LNCaP clone FGC (cell line): ENCODE measurements around the gene RASAL1.

Source experiments
- DNase-seq: peaks from one replicate; pipeline ENCODE4 v3.0.0-alpha.2; 2011; ENCODE audit warnings: low read depth
- H3K4me3 ChIP-seq: 2 replicates; pipeline ENCODE4 v1.5.1; 2011; ENCODE audit warnings: mild to moderate bottlenecking, low read depth, low read length, control low read depth
- TF ChIP-seq, protein P1 (sequence below): IDR thresholded peaks from 2 replicates; pipeline ENCODE4 v1.5.1; 2012; ENCODE audit warnings: mild to moderate bottlenecking; ENCODE audit not compliant: control insufficient read depth, insufficient read depth; ENCODE audit errors: extremely low read depth

The RASAL1 gene

DNA sequence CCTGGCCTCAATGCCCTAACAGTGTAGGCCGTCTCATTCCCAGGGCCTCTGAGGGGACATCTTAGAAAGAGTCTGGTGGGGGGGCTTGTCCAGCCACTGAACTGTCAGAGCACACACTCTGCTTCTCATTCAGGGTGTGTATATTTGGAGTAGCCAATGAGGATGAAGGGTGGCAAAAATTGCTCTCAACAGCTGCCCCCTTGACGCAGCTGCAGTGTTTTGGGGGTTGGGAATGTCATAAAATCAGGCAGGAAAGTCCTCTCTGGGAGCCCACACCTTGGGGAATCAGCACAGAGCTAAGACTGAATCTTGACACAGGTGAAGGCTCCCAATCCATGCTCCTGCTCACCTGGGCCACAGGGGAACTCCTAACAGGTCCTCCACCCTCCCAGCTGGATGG lies 1.5 kb downstream of the RASAL1 start:
- DNase-seq: no peak
- H3K4me3 ChIP-seq: no peak overlapping the region
- TF ChIP-seq, protein P1, sequence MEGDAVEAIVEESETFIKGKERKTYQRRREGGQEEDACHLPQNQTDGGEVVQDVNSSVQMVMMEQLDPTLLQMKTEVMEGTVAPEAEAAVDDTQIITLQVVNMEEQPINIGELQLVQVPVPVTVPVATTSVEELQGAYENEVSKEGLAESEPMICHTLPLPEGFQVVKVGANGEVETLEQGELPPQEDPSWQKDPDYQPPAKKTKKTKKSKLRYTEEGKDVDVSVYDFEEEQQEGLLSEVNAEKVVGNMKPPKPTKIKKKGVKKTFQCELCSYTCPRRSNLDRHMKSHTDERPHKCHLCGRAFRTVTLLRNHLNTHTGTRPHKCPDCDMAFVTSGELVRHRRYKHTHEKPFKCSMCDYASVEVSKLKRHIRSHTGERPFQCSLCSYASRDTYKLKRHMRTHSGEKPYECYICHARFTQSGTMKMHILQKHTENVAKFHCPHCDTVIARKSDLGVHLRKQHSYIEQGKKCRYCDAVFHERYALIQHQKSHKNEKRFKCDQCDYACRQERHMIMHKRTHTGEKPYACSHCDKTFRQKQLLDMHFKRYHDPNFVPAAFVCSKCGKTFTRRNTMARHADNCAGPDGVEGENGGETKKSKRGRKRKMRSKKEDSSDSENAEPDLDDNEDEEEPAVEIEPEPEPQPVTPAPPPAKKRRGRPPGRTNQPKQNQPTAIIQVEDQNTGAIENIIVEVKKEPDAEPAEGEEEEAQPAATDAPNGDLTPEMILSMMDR: no peak

DNA sequence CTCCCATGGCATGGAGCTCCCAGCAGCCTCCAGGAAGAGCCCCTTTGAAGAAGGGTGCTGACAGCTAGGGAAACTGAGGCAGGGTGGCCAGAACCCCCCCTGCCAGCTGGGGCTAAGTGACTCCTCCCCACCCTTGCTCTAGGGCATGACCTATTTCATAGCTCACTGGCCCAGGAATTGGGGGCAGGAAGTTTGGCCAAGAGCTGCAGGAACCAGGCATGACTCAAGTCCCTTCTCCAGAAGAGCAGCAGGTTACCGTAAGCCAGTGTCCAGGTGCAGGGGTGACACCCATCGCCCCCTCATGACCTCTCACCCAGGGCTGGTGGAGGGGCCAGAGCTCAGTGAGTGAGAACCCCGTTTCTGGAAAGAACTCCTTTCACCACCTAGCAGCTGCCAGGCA lies 1.9 kb downstream of the RASAL1 start:
- DNase-seq: no peak
- TF ChIP-seq, protein P1: no peak
- no peak overlapping the region for H3K4me3 ChIP-seq

DNA sequence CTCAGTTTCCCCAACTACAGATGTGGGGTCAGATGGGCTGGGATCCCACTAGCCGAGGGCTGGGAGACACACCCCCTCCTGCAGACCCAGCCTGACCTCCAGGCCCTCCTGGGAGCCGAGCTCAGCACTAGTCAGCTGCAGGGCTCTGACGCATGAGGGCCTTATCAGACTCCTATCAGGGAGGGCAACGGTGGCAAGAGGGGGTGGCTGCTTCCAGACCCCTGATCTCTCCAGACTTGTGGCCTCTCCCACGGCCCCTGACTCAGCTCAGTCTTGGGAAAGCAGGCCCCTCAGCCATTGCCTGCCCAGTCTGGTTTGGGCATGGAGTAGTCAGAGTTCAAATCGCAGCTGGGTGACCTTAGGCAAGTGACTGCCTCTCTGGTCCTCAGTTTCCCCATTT lies 2.5 kb downstream of the RASAL1 start:
- DNase-seq: no peak
- TF ChIP-seq, protein P1: no peak
- H3K4me3 ChIP-seq: no peak overlapping the region

DNA sequence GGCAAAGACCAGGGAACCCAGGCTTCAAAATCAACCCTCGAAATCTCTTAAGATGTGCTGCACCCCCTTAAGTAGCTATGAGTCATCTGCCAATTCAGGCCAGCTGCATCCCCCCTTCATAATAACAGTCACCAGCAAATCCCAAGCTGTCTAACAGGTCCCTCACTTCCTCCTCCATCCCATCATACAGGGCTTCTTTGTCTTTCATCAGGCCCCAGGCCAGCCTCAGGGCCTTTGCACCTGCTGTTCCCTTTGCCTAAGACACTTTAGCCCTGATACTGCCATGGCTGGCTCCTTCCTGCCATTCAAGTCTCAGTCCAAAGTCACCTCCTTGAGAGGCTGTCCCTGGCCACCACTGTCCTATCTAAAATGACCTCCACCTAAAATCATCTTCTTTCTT lies 4.0 kb downstream of the RASAL1 start:
- TF ChIP-seq, protein P1: no peak
- H3K4me3 ChIP-seq: no peak overlapping the region
- no peak for DNase-seq

DNA sequence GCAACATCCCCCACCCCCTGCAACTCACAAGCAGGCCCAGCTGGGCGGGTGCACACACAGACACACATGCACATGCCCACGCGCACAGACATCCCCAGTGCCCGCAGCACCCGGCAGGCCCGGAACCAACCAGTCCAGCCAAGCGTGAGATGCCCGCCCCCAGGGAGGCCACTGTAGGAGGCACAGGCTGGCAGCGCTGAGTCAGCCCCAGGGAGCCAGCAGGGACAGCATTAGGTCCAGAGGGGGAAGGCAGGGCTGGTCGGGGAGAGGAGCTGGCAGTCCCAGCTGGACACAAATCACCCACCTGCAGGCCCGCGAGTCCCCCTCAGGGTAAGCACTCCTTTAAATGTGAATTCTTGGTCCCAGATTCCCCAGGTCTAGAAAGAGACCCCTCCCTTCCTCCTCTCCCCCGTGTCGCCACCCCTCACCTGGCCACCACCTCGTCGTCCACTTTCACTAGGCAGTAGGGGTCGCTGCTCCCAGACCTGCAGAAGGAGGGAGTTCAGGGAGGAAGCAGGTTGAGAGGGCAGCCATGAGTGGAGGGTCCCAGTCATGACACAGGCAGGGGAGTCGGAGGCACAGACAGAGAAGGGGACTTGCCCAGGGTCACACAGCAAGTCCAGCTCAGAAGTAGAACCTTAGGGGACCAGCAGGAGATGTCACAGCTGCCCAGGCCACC lies 5.0 kb downstream of the RASAL1 start:
- no peak overlapping the region for H3K4me3 ChIP-seq
- TF ChIP-seq, protein P1: 0 out of 2 replicates have a peak, but pooled peaks have one; percentile 12
- no peak for DNase-seq

DNA sequence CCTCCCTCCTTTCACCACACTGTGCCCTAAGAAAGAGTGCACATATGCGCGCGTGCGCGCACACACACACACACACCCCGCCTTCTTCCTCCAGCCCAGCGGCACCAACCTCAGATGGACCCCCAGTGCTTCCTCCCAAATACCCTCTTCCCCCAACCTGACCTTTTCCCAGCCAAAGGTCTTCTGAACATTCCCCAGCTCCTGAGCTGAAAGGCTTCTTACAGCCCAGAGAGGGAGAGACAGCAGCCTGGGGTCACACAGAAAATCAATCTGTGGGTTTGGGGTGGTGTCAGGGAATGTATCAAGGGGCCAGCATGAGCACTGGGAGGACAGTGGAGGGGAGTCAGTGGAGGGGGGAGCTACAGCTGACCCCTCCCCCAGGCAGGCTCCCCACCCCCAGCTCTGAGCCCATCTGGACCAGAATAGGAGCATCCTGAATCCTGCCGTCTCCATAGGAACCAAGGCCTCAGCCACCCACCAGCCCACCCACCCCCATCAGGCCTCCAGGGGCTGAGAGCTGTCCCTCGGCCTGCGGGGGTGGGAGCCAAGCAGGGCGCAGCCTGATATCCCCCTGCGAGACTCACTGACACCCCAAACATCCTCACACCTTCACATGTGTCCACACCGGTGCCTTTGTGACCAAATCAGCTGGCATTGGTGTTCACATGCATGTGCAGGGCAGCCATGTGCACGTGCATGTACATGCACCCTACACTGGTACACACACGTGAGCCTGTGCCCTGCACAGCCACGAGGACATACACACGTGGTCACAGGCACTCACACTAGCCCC lies 5.7 kb downstream of the RASAL1 start:
- TF ChIP-seq, protein P1: no peak
- no peak for DNase-seq
- H3K4me3 ChIP-seq: no peak overlapping the region
